Measurements from ENCODE around the gene GPATCH2. TPM values are rescaled to one million over a fixed set of nuclear protein-coding genes. Genes with fewer than 3 reads are reported as not detected.

Gene GPATCH2
- polyA plus RNA-seq, 1 experiment = 2.7 TPM

DNA sequence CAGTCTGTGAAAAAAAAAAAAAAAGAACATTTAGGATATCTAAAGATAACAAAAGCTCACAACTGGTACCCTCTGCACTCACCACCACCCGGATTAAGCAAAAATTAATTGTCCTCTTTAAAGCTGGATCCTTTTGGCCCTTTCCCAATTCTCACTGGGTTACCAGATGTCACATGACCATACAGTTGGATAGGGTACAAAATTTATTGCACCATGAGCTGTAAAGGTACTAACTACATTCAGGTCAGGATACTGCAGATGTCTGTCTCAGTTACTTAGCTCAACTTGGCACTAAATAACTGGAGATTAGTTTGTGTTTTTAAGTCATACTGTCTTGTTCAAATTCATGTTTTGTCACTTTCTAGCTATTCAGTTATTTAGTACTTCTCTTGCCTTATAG, 96.3 kb downstream of the GPATCH2 start:
- CTCF ChIA-PET = no interaction called here
- no peak for DNase-seq (ENCODE audit: low read depth)
- POLR2A ChIA-PET = no interaction called here

DNA sequence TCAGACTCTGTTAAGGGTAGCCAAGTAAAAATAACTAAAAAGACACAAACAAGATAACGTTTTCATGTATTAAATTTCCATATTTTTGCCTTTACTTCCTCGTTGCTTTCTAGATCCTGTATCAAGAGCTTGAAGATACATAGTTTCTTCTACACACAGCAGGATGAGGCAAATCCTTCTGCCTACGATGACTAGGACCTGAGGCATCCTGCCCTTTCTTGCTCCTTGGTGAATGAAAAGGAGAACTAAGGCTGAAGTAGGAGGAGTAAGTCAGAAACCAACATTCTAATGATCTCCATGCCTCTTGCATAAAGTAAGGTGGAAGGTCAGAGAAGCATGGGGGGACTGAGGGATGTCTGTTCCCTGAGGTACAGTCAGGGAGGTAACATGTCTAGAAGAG, 102.6 kb downstream of the GPATCH2 start:
- TF ChIP-seq, protein P1, sequence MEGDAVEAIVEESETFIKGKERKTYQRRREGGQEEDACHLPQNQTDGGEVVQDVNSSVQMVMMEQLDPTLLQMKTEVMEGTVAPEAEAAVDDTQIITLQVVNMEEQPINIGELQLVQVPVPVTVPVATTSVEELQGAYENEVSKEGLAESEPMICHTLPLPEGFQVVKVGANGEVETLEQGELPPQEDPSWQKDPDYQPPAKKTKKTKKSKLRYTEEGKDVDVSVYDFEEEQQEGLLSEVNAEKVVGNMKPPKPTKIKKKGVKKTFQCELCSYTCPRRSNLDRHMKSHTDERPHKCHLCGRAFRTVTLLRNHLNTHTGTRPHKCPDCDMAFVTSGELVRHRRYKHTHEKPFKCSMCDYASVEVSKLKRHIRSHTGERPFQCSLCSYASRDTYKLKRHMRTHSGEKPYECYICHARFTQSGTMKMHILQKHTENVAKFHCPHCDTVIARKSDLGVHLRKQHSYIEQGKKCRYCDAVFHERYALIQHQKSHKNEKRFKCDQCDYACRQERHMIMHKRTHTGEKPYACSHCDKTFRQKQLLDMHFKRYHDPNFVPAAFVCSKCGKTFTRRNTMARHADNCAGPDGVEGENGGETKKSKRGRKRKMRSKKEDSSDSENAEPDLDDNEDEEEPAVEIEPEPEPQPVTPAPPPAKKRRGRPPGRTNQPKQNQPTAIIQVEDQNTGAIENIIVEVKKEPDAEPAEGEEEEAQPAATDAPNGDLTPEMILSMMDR (IDR thresholded peaks at IDR 0.05; ENCODE audit: insufficient read depth, low read depth, low read length) = no peak
- POLR2A ChIA-PET = no interaction called here
- Histone ChIP-seq H3K27me3 (ENCODE audit: control insufficient read depth, insufficient read depth, low read length) (no peaks in the 10 kb centered on the region), H3K36me3 (ENCODE audit: control insufficient read depth, insufficient read depth, low read length) (no peaks in the 10 kb centered on the region), H3K4me3 (ENCODE audit: low read depth, low read length) (no peak overlapping the region)
- CTCF ChIA-PET = interaction anchor here (1.1 kb wide), 1 partner anchor 11 kb away, joined by 3 read pairs; no protein-coding TSS in a partner anchor
- no peak for DNase-seq (ENCODE audit: low read depth)

More for the DNA sequence above, 96.3 kb downstream of the GPATCH2 start:
- H3K36me3 ChIP-seq (ENCODE audit: control insufficient read depth, insufficient read depth, low read length) = no peaks in the 10 kb centered on the region
- TF ChIP-seq, protein P1 (IDR thresholded peaks at IDR 0.05; ENCODE audit: insufficient read depth, low read depth, low read length) = no peak
- no peaks in the 10 kb centered on the region for H3K27me3 ChIP-seq (ENCODE audit: control insufficient read depth, insufficient read depth, low read length)
- no peak overlapping the region for H3K4me3 ChIP-seq (ENCODE audit: low read depth, low read length)

DNA sequence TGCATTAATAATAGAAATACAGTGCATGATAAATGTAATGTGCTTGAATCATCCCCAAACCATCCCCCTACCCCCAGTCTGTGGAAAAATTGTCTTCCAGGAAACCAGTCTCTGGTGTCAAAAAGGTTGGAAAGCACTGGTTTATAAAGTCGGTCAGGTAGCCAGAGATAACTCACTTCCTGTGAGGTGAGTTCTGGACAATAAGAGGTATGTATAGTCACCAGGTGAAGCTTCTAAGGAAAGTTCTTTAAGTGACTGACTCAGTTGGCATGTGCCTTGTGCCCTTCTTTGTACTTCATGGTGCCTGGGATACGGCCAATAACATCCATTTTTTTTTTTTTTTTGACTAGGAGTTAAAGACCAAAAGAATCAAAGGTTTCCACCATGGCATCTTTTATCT, 103.7 kb downstream of the GPATCH2 start:
- TF ChIP-seq, protein P1 (IDR thresholded peaks at IDR 0.05; ENCODE audit: insufficient read depth, low read depth, low read length) = no peak
- CTCF ChIA-PET = interaction anchor here (1.1 to 1.2 kb wide), 2 partner anchors 12 to 14 kb away, joined by 3 to 7 read pairs; no protein-coding TSS in a partner anchor
- no peaks in the 10 kb centered on the region for H3K36me3 ChIP-seq (ENCODE audit: control insufficient read depth, insufficient read depth, low read length)
- H3K27me3 ChIP-seq (ENCODE audit: control insufficient read depth, insufficient read depth, low read length) = no peaks in the 10 kb centered on the region
- POLR2A ChIA-PET = no interaction called here
- H3K4me3 ChIP-seq (ENCODE audit: low read depth, low read length) = no peak overlapping the region
- no peak for DNase-seq (ENCODE audit: low read depth)

DNA sequence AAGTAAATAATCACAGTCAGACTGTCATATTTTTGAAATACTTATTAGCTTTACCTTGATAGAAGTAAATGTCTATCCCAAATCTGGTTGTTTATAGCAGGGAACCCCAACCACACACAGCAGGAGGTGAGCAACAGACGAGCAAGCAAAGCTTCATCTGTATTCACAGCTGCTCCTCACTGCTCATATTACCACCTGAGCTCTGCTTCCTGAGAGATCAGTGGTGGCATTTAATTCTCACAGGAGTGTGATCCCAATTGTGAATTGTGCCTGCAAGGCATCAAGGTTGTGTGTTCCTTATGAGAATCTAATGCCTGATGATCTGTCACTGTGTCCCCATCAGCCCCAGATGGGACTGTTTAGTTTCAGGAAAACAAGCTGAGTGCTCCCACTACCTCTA, 104.3 kb downstream of the GPATCH2 start:
- TF ChIP-seq, protein P1 (IDR thresholded peaks at IDR 0.05; ENCODE audit: insufficient read depth, low read depth, low read length) = no peak
- ChIA-PET CTCF (interaction anchor here (1.2 kb wide), 1 partner anchor 14 kb away, joined by 7 read pairs; no protein-coding TSS in a partner anchor), POLR2A (no interaction called here)
- H3K4me3 ChIP-seq (ENCODE audit: low read depth, low read length) = no peak overlapping the region
- no peak for DNase-seq (ENCODE audit: low read depth)
- no peaks in the 10 kb centered on the region for H3K36me3 ChIP-seq (ENCODE audit: control insufficient read depth, insufficient read depth, low read length)
- no peaks in the 10 kb centered on the region for H3K27me3 ChIP-seq (ENCODE audit: control insufficient read depth, insufficient read depth, low read length)

DNA sequence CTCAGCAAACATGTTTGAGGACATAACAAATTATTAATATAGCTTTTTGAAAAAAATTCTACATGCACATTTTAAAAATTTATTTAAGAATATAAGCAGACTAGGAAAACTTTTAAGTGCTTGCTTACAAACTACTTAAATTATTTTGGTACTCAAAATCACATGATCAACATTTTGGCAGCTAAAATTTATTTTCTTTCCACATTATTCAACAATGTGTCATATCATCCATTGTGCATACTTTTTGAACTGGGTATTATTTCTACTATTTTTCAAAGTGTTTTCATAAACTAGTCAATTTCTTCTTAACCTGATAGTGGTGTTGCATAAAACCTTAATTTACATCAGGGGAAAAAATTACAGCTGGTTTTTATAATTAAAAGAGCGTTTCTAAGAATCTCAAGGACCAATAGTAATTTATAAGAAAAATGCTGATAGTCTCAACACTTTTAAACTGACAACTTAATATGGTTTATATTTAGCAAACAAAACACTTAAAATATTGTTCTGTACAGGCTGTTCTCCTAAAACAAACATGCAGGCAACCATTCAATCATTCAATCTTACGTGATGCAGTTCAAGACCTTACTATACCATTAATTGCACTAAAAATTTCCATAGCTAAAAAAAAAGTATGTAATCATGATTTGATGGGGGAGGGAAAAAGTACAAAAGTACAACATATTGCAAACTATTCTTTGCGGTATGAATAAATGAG, 105.0 kb downstream of the GPATCH2 start:
- TF ChIP-seq, protein P1 (IDR thresholded peaks at IDR 0.05; ENCODE audit: insufficient read depth, low read depth, low read length) = no peak
- Histone ChIP-seq H3K36me3 (ENCODE audit: control insufficient read depth, insufficient read depth, low read length) (no peaks in the 10 kb centered on the region), H3K4me3 (ENCODE audit: low read depth, low read length) (no peak overlapping the region), H3K27me3 (ENCODE audit: control insufficient read depth, insufficient read depth, low read length) (no peaks in the 10 kb centered on the region)
- CTCF ChIA-PET = interaction anchor here (1.2 kb wide), 1 partner anchor 15 kb away, joined by 7 read pairs; no protein-coding TSS in a partner anchor
- POLR2A ChIA-PET = no interaction called here
- DNase-seq (ENCODE audit: low read depth) = no peak
